Fibroblast of the aortic adventitia (primary cell): ENCODE measurements around the gene CNTFR. TPM values are rescaled to one million over a fixed set of nuclear protein-coding genes. Genes with fewer than 3 reads are reported as not detected.

Experiments
- DNase-seq: peaks from one replicate; pipeline ENCODE4 v3.0.0-alpha.2; 2010; ENCODE audit warnings: low read depth
- H3K4me3 ChIP-seq: 2 replicates; pipeline ENCODE4 v1.5.1; 2011; ENCODE audit warnings: low read depth, mild to moderate bottlenecking, control low read depth, low read length, moderate library complexity
- CTCF ChIP-seq: IDR thresholded peaks from 2 replicates; pipeline ENCODE4 v1.5.1; 2011; ENCODE audit warnings: mild to moderate bottlenecking, low read length, control low read depth, inconsistent platforms; ENCODE audit not compliant: insufficient read depth
- total RNA-seq: library from RNA; depleted of rRNA; stranded (reverse); fragments of >200 nt; gene quantifications from 2 replicates; pipeline ENCODE4 v1.2.3, GENCODE V29; 2012; ENCODE audit warnings: low replicate concordance

Gene CNTFR
- total RNA-seq, 1 donor: not detected

- no peak for TF ChIP-seq CTCF
- DNase-seq: no peak
- H3K4me3 ChIP-seq: no peak overlapping the region
These were observed 45.2 kb upstream of the CNTFR start for GRCh38 chr9:34634551-34635248.

- H3K4me3 ChIP-seq: no peak overlapping the region
- peak; percentile 75 for DNase-seq
- peak; percentile 82 for TF ChIP-seq CTCF
These were observed 44.5 kb upstream of the CNTFR start for GRCh38 chr9:34633851-34634550.

GRCh38 chr9:34633166-34633565, 43.6 kb upstream of the CNTFR start:
- no peak for TF ChIP-seq CTCF
- H3K4me3 ChIP-seq: no peak overlapping the region
- no peak for DNase-seq

- no peak for DNase-seq
- no peak overlapping the region for H3K4me3 ChIP-seq
- TF ChIP-seq CTCF: no peak
These were observed 41.1 kb upstream of the CNTFR start for GRCh38 chr9:34630402-34631154.

GRCh38 chr9:34629491-34629808, 39.9 kb upstream of the CNTFR start:
- TF ChIP-seq CTCF: no peak
- H3K4me3 ChIP-seq: no peak overlapping the region
- DNase-seq: no peak

GRCh38 chr9:34628656-34629490, 39.3 kb upstream of the CNTFR start, which contains the start of gene ARID3C:
Gene ARID3C (minus strand): TSS chr9:34629066. CDS start chr9:34628014, 1,052 bp downstream.
- no peak for TF ChIP-seq CTCF
- DNase-seq: no peak
- peak within 1 kb of the TSS; percentile 51 for H3K4me3 ChIP-seq
